SU-DHL-6 (cell line): ENCODE measurements around the gene GULP1.

Source experiments
- EZH2phosphoT487 ChIP-seq: fragments of 200-600 bp; sonication (generic), shearing (Covaris generic); conservative IDR thresholded peaks from 2 replicates; pipeline ENCODE4 v1.6.1; 2018; ENCODE audit warnings: mild to moderate bottlenecking, antibody characterized with exemption, low read length, moderate library complexity, mixed read lengths
- TF ChIP-seq, protein P1 (sequence below): fragments of 200-600 bp; sonication (generic); IDR thresholded peaks from one replicate; pipeline ENCODE4 v1.5.1; 2017; ENCODE audit warnings: antibody characterized with exemption, mild to moderate bottlenecking, low read length, moderate library complexity; ENCODE audit not compliant: insufficient read depth, poor library complexity, severe bottlenecking

DNA sequence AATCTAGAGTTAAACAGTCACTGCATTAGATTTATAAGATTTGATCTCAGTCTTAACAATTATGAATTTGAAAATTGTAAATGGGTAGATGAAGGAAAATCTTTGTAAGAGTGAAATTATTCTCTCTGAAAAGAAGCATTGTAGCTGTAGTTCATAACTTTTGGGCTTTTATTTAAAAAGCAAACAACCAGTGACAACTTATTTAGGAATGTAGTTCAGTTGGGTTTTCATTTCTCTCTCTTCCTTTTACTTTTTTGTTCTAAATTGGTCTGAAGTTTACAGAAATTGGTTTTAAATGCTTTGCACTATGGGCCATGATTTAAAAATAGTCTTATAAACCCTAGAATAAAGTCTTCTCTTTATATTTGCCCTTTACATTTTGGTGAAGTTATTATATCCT lies 296.6 kb downstream of the GULP1 start:
- TF ChIP-seq, protein P1, sequence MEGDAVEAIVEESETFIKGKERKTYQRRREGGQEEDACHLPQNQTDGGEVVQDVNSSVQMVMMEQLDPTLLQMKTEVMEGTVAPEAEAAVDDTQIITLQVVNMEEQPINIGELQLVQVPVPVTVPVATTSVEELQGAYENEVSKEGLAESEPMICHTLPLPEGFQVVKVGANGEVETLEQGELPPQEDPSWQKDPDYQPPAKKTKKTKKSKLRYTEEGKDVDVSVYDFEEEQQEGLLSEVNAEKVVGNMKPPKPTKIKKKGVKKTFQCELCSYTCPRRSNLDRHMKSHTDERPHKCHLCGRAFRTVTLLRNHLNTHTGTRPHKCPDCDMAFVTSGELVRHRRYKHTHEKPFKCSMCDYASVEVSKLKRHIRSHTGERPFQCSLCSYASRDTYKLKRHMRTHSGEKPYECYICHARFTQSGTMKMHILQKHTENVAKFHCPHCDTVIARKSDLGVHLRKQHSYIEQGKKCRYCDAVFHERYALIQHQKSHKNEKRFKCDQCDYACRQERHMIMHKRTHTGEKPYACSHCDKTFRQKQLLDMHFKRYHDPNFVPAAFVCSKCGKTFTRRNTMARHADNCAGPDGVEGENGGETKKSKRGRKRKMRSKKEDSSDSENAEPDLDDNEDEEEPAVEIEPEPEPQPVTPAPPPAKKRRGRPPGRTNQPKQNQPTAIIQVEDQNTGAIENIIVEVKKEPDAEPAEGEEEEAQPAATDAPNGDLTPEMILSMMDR: no peak
- no peak for TF ChIP-seq EZH2phosphoT487
